OCI-LY3 (cell line): Measurements from ENCODE around the gene MXD4.

ENCODE experiments used
- H2AFZ ChIP-seq: fragments of 200-600, 300-600 bp; shearing (Covaris generic); 2 replicates; pipeline ENCODE4 v1.6.0; 2014; ENCODE audit warnings: antibody characterized with exemption, low read depth, low read length
- H3K27ac ChIP-seq: fragments of 200-600, 300-600 bp; sonication (generic); 2 replicates; pipeline ENCODE4 v1.5.1; 2014; ENCODE audit warnings: mild to moderate bottlenecking, low read length, moderate library complexity, mixed read lengths
- H3K27me3 ChIP-seq: fragments of 200-600, 300-600 bp; sonication (generic); 2 replicates; pipeline ENCODE4 v1.6.1; 2014; ENCODE audit warnings: low read depth, low read length, mixed read lengths
- H3K36me3 ChIP-seq: fragments of 200-600, 300-600 bp; sonication (generic); replicated peaks from 2 replicates; pipeline ENCODE3; 2014; ENCODE audit warnings: low read depth, low read length, mixed read lengths
- H3K4me1 ChIP-seq: fragments of 300-600, 200-600 bp; sonication (generic); 2 replicates; pipeline ENCODE4 v1.6.1; 2014; ENCODE audit warnings: low read length, mixed read lengths
- H3K4me2 ChIP-seq: fragments of 200-600, 300-600 bp; sonication (generic); 2 replicates; pipeline ENCODE4 v1.6.1; 2014; ENCODE audit warnings: low read length, mixed read lengths
- H3K4me3 ChIP-seq: fragments of 300-600, 200-600 bp; sonication (generic); 2 replicates; pipeline ENCODE4 v1.5.1; 2014; ENCODE audit warnings: antibody characterized with exemption, mild to moderate bottlenecking, low read length, moderate library complexity
- H3K79me2 ChIP-seq: fragments of 300-600, 200-600 bp; shearing (Covaris generic); 2 replicates; pipeline ENCODE4 v1.6.1; 2014; ENCODE audit warnings: mild to moderate bottlenecking, low read length, mixed read lengths
- H3K9ac ChIP-seq: fragments of 300-600, 200-600 bp; shearing (Covaris generic); 2 replicates; pipeline ENCODE4 v1.6.0; 2014; ENCODE audit warnings: mild to moderate bottlenecking, low read length, moderate library complexity
- H3K9me3 ChIP-seq: fragments of 200-600, 300-600 bp; shearing (Covaris generic); 2 replicates; pipeline ENCODE4 v1.6.1; 2014; ENCODE audit warnings: low read length, mixed read lengths; ENCODE audit not compliant: insufficient read depth
- H4K20me1 ChIP-seq: fragments of 200-600, 300-600 bp; sonication (generic); 2 replicates; pipeline ENCODE4 v1.6.1; 2016; ENCODE audit warnings: low read length, mixed read lengths; ENCODE audit not compliant: insufficient read depth
- CTCF ChIP-seq: fragments of 200-600, 300-600 bp; sonication (generic); IDR thresholded peaks from 2 replicates; pipeline ENCODE4 v1.5.1; 2014; ENCODE audit warnings: antibody characterized with exemption, low read length, low read depth
- EZH2phosphoT487 ChIP-seq: fragments of 200-600 bp; shearing (Covaris generic); IDR thresholded peaks from 2 replicates; pipeline ENCODE4 v1.6.1; 2018; ENCODE audit warnings: antibody characterized with exemption, mixed run types, low read depth

MXD4 gene

GRCh38 chr4:2272026-2272827 lies 10.3 kb upstream of the MXD4 start:
- Histone ChIP-seq H3K27ac (no peak overlapping the region), H3K79me2 (no peaks in the 10 kb centered on the region), H3K4me1 (no peaks in the 10 kb centered on the region), H3K36me3 (no peaks in the 10 kb centered on the region), H3K9ac (no peak overlapping the region), H3K9me3 (no peaks in the 10 kb centered on the region), H3K27me3 (no peaks in the 10 kb centered on the region), H4K20me1 (no peaks in the 10 kb centered on the region), H2AFZ (no peak overlapping the region), H3K4me3 (no peak overlapping the region), H3K4me2 (no peak overlapping the region)
- TF ChIP-seq EZH2phosphoT487 (no peak), CTCF (no peak)

GRCh38 chr4:2271279-2272025 lies 9.5 kb upstream of the MXD4 start:
- no peaks in the 10 kb centered on the region for H4K20me1 ChIP-seq
- no peaks in the 10 kb centered on the region for H3K79me2 ChIP-seq
- H3K36me3 ChIP-seq = no peaks in the 10 kb centered on the region
- H3K4me1 ChIP-seq = no peaks in the 10 kb centered on the region
- no peak overlapping the region for H3K27ac ChIP-seq
- H3K4me3 ChIP-seq = no peak overlapping the region
- H3K27me3 ChIP-seq = no peaks in the 10 kb centered on the region
- H2AFZ ChIP-seq = no peak overlapping the region
- no peak overlapping the region for H3K4me2 ChIP-seq
- no peak for TF ChIP-seq EZH2phosphoT487
- no peak for TF ChIP-seq CTCF
- H3K9ac ChIP-seq = no peak overlapping the region
- H3K9me3 ChIP-seq = no peaks in the 10 kb centered on the region

GRCh38 chr4:2270341-2271165 lies 8.6 kb upstream of the MXD4 start:
- no peaks in the 10 kb centered on the region for H3K36me3 ChIP-seq
- no peaks in the 10 kb centered on the region for H3K27me3 ChIP-seq
- H3K4me2 ChIP-seq = no peak overlapping the region
- H4K20me1 ChIP-seq = no peaks in the 10 kb centered on the region
- H3K4me3 ChIP-seq = no peak overlapping the region
- H3K9ac ChIP-seq = no peak overlapping the region
- no peaks in the 10 kb centered on the region for H3K4me1 ChIP-seq
- TF ChIP-seq CTCF = no peak
- TF ChIP-seq EZH2phosphoT487 = no peak
- no peaks in the 10 kb centered on the region for H3K79me2 ChIP-seq
- no peaks in the 10 kb centered on the region for H3K9me3 ChIP-seq
- no peak overlapping the region for H3K27ac ChIP-seq
- H2AFZ ChIP-seq = no peak overlapping the region

- Histone ChIP-seq H3K4me3 (no peak overlapping the region), H3K79me2 (no peaks in the 10 kb centered on the region), H3K4me2 (no peak overlapping the region), H2AFZ (no peak overlapping the region), H3K36me3 (no peaks in the 10 kb centered on the region), H3K27ac (no peak overlapping the region), H3K9me3 (no peaks in the 10 kb centered on the region), H3K9ac (no peak overlapping the region), H3K27me3 (no peaks in the 10 kb centered on the region), H4K20me1 (no peaks in the 10 kb centered on the region), H3K4me1 (no peaks in the 10 kb centered on the region)
- TF ChIP-seq CTCF = no peak
- no peak for TF ChIP-seq EZH2phosphoT487
These were observed 7.8 kb upstream of the MXD4 start for GRCh38 chr4:2269618-2270163.
